Sigmoid colon (tissue), 7 donors: Measurements from ENCODE around the gene CIZ1. TPM values are rescaled to one million over a fixed set of nuclear protein-coding genes. Genes with fewer than 3 reads are reported as not detected.

Source experiments
- DNase-seq: peaks from one replicate; pipeline ENCODE4 v3.0.0-alpha.2; 2019
- H3K27ac ChIP-seq, 4 donors: fragments of 200-600 bp; sonication (generic); one replicate each; pipeline ENCODE4 v1.5.1; 2016 to 2019; ENCODE audit warnings: mild to moderate bottlenecking in 1 of 4
- H3K27me3 ChIP-seq, 3 donors: fragments of 200-600 bp; sonication (generic); one replicate each; pipeline ENCODE4 v1.5.1; 2019; ENCODE audit warnings: mild to moderate bottlenecking in 1 of 3
- H3K36me3 ChIP-seq, 4 donors: fragments of 200-600 bp; sonication (generic); one replicate each; pipeline ENCODE4 v1.5.1; 2016 to 2019
- H3K4me1 ChIP-seq, 4 donors: fragments of 200-600 bp; sonication (generic); one replicate each; pipeline ENCODE4 v1.5.1; 2017 to 2019
- H3K4me3 ChIP-seq, 4 donors: fragments of 200-600 bp; sonication (generic); one replicate each; pipeline ENCODE4 v1.5.1; 2017 to 2019; ENCODE audit warnings: mild to moderate bottlenecking in 2 of 4, moderate library complexity in 1 of 4
- H3K9me3 ChIP-seq, 4 donors: fragments of 200-600 bp in 3 of 4; sonication (generic) in 3 of 4; one replicate each; pipeline versions ENCODE4 v1.5.1 to v1.6.1; 2013 to 2019
- EP300 ChIP-seq, 4 donors: sonication (generic); formaldehyde crosslinking; IDR thresholded peaks; one replicate each; pipeline ENCODE4 v1.6.1; 2017; ENCODE audit warnings: antibody characterized with exemption in 4 of 4
- POLR2A ChIP-seq, 2 donors: fragments of 450-650 bp; IDR thresholded peaks; one replicate each; pipeline ENCODE4 v1.6.1; 2016; ENCODE audit warnings: antibody characterized with exemption in 2 of 2, mild to moderate bottlenecking in 2 of 2, moderate library complexity in 2 of 2
- POLR2AphosphoS5 ChIP-seq, 4 donors: sonication (generic); formaldehyde crosslinking; IDR thresholded peaks; one replicate each; pipeline ENCODE4 v1.6.1; 2017; ENCODE audit warnings: antibody characterized with exemption in 4 of 4
- WGBS, 2 donors: extraction: QIAGEN DNeasy Blood & Tissue Kit; methylation state at CpG; one replicate each; pipeline ENCODE4 v1.1.7; 2013; 5-methylcytosine and 5-hydroxymethylcytosine counted together
- intact Hi-C: fragments of 100-400 bp; cut with DNase I; formaldehyde crosslinking; loops from one replicate; pipeline ENCODE4 v1.15.1; 2023
- polyA plus RNA-seq, 3 donors: library from polyadenylated mRNA; stranded (reverse); fragments of 200-250 nt; gene quantifications; one replicate each; pipeline ENCODE4 v1.2.3, GENCODE V29; 2013
- total RNA-seq, 4 donors: library from RNA; depleted of rRNA; stranded (reverse); fragments of >200 nt; gene quantifications; one replicate each; pipeline ENCODE4 v1.1.0, GENCODE V29; 2016
- TF ChIP-seq, protein P1 (sequence below), 4 experiments: fragments of 450-650 bp in 3 of 4; fragments of 200-600 bp in 1 of 4; IDR thresholded peaks; one replicate each; pipeline ENCODE4 v1.5.1; 2016 to 2019; ENCODE audit warnings: antibody characterized with exemption in 4 of 4, mild to moderate bottlenecking in 3 of 4, moderate library complexity in 2 of 4
- donor health status: healthy with polysubstance abuse.
- donor health status: Bipolar disorder and iron deficiency.
- donor health status: healthy.

CIZ1 gene
- total and polyA plus RNA-seq, 7 donors: 25.7 to 116 (median 60.2) TPM

- H3K27ac ChIP-seq: no peak overlapping the region
- WGBS, 2 donors: 60 to 75% methylated on average over 11 of the region's 11 CpGs
- no peaks in the 10 kb centered on the region for H3K9me3 ChIP-seq
- intact Hi-C loops: no loop called here
- H3K4me1 ChIP-seq: peaks cover 0 to 5% (median 0%) of the 10 kb centered on the region in 4 donors
- DNase-seq: no peak
- H3K4me3 ChIP-seq: no peak overlapping the region
- TF ChIP-seq, protein P1, sequence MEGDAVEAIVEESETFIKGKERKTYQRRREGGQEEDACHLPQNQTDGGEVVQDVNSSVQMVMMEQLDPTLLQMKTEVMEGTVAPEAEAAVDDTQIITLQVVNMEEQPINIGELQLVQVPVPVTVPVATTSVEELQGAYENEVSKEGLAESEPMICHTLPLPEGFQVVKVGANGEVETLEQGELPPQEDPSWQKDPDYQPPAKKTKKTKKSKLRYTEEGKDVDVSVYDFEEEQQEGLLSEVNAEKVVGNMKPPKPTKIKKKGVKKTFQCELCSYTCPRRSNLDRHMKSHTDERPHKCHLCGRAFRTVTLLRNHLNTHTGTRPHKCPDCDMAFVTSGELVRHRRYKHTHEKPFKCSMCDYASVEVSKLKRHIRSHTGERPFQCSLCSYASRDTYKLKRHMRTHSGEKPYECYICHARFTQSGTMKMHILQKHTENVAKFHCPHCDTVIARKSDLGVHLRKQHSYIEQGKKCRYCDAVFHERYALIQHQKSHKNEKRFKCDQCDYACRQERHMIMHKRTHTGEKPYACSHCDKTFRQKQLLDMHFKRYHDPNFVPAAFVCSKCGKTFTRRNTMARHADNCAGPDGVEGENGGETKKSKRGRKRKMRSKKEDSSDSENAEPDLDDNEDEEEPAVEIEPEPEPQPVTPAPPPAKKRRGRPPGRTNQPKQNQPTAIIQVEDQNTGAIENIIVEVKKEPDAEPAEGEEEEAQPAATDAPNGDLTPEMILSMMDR (IDR thresholded peaks at IDR 0.05): no peak
- H3K36me3 ChIP-seq: no peaks in the 10 kb centered on the region
- H3K27me3 ChIP-seq: no peaks in the 10 kb centered on the region
These were observed 41.3 kb downstream of the CIZ1 start for GRCh38 chr9:128149951-128150593.

- Histone ChIP-seq H3K4me1 (peaks cover 0 to 5% (median 0%) of the 10 kb centered on the region in 4 donors), H3K9me3 (no peaks in the 10 kb centered on the region), H3K27ac (no peak within 1 kb of the TSS), H3K36me3 (no peaks in the 10 kb centered on the region), H3K4me3 (no peak within 1 kb of the TSS), H3K27me3 (no peaks in the 10 kb centered on the region)
- no peak for DNase-seq
- intact Hi-C loops: no loop called here
- TF ChIP-seq EP300 (IDR thresholded peaks at IDR 0.05): no peak
- TF ChIP-seq POLR2AphosphoS5 (IDR thresholded peaks at IDR 0.05): no peak
- 19 to 65% methylated on average over 9 of the region's 9 CpGs for WGBS, 2 donors
These were observed 42.2 kb downstream of the CIZ1 start, which contains the start of gene LCN2 for GRCh38 chr9:128149001-128149701. LCN2 (plus strand) TSS chr9:128149453; CDS start chr9:128149526, 73 bp downstream.

DNA sequence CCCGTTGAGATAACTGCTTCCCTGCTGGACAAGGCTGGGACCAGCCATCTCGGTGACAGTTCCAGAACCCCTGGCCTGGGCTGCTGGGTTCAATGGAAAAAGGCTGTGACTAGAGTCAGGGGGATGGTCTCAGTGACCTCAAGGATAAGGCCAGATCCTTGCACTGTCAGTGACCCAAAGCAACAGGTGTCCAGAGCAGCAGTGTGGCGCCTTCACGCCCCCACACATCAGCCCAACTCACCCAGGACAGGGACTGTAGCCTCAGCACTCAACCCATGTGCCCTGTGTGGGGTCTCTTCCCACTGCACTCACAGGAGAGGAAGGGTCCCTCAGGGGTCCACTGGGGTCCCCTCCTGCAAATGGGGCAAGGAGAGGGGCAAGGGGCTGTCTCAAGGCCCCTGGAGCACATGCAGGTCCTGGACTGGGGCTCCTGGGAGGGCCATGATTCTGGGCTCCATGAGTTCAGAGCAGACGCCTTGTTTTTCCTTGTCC, 42.8 kb downstream of the CIZ1 start:
- Histone ChIP-seq H3K27ac (no peak overlapping the region), H3K9me3 (no peaks in the 10 kb centered on the region), H3K36me3 (no peaks in the 10 kb centered on the region), H3K27me3 (no peaks in the 10 kb centered on the region), H3K4me3 (no peak overlapping the region), H3K4me1 (peaks cover 0 to 5% (median 0%) of the 10 kb centered on the region in 4 donors)
- TF ChIP-seq EP300 (IDR thresholded peaks at IDR 0.05) (no peak), POLR2A (IDR thresholded peaks at IDR 0.05) (no peak), POLR2AphosphoS5 (IDR thresholded peaks at IDR 0.05) (no peak)
- TF ChIP-seq, protein P1 (IDR thresholded peaks at IDR 0.05): no peak
- intact Hi-C loops: no loop called here
- DNase-seq: no peak
- WGBS, 2 donors: 78 to 88% methylated on average over 5 of the region's 5 CpGs

DNA sequence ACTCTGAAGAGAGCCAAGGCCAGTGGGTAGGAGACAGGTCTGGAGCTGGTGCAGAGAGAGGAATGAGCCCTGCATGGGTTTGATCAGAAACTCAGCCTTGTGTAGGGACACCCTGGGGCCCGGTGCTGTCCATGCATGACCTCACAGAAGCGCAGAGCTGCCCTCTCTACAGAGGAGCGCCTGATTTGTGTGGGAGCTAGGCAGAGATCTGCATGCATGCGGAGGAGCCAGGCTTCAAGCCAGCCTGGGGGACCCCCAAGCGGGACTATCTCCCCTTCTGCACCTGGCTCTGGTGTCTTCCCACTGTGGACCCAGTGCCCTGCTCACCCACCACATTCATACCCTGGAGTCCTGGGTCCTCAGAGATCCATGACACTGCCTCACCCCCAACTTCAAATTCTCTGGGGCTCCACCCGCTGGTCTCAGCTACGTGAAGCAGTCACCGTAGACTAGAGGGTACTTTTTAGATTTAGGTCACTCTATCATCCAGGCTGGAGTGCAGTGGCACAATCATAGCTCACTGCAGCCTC, 44.7 kb downstream of the CIZ1 start:
- WGBS, 2 donors: 89 to 95% methylated on average over 8 of the region's 8 CpGs

More for the DNA sequence above, 44.7 kb downstream of the CIZ1 start:
- H3K36me3 ChIP-seq: no peaks in the 10 kb centered on the region
- H3K4me3 ChIP-seq: no peak overlapping the region
- no peak for DNase-seq
- H3K27ac ChIP-seq: no peak overlapping the region
- H3K4me1 ChIP-seq: peaks cover 0 to 5% (median 0%) of the 10 kb centered on the region in 4 donors
- no peaks in the 10 kb centered on the region for H3K9me3 ChIP-seq
- TF ChIP-seq EP300 (IDR thresholded peaks at IDR 0.05) (no peak), POLR2A (IDR thresholded peaks at IDR 0.05) (no peak), POLR2AphosphoS5 (IDR thresholded peaks at IDR 0.05) (no peak)
- TF ChIP-seq, protein P1 (IDR thresholded peaks at IDR 0.05): no peak
- intact Hi-C loops: no loop called here
- no peaks in the 10 kb centered on the region for H3K27me3 ChIP-seq
